T-helper 2 cell (primary cell): ENCODE measurements around the gene MAP2K3.

ENCODE experiments used
- DNase-seq, 5 experiments: peaks; one replicate each; pipeline versions ENCODE4 v3.0.0 to v3.0.0-alpha.2; 2012 to 2022
- total RNA-seq, 2 donors: gene quantifications; one replicate each; lab custom pipeline; 2026; lab: John Stamatoyannopoulos, UW

Gene MAP2K3
- total RNA-seq, result 35.0 to 93.5 reads per million in 2 donors

GRCh38 chr17:21284319-21285163 is at the start of gene MAP2K3:
Gene MAP2K3 (plus strand): TSS chr17:21284711. CDS start chr17:21284921, 210 bp downstream.
- DNase-seq, result peak; percentile 91 to 98 (median 95)

- no peak for DNase-seq
Measured at GRCh38 chr17:21235921-21236320, 48.6 kb upstream of the MAP2K3 start.

- peak in 1 of 5 experiments; percentile 36 for DNase-seq
Measured at GRCh38 chr17:21239680-21240368, 44.7 kb upstream of the MAP2K3 start.

GRCh38 chr17:21240369-21241055 is 44.0 kb upstream of the MAP2K3 start:
- no peak for DNase-seq

GRCh38 chr17:21241564-21241963 is 42.9 kb upstream of the MAP2K3 start:
- DNase-seq, result no peak

- DNase-seq, result no peak
Measured at GRCh38 chr17:21242026-21242697, 42.3 kb upstream of the MAP2K3 start.

- no peak for DNase-seq
Measured at GRCh38 chr17:21242780-21243515, 41.6 kb upstream of the MAP2K3 start.

- no peak for DNase-seq
Measured at GRCh38 chr17:21243516-21244303, 40.8 kb upstream of the MAP2K3 start.

- no peak for DNase-seq
Measured at GRCh38 chr17:21245639-21246084, 38.8 kb upstream of the MAP2K3 start.

GRCh38 chr17:21246698-21247097 is 37.8 kb upstream of the MAP2K3 start:
- DNase-seq, result no peak

GRCh38 chr17:21247552-21248258 is 36.8 kb upstream of the MAP2K3 start:
- no peak for DNase-seq

GRCh38 chr17:21248500-21248899 is 36.0 kb upstream of the MAP2K3 start:
- no peak for DNase-seq

- DNase-seq, result no peak
Measured at GRCh38 chr17:21249086-21249795, 35.3 kb upstream of the MAP2K3 start.

GRCh38 chr17:21249920-21250703 is 34.4 kb upstream of the MAP2K3 start:
- DNase-seq, result no peak

- DNase-seq, result no peak
Measured at GRCh38 chr17:21250854-21251253, 33.7 kb upstream of the MAP2K3 start.

- no peak for DNase-seq
Measured at GRCh38 chr17:21251337-21252010, 33.0 kb upstream of the MAP2K3 start.

- no peak for DNase-seq
Measured at GRCh38 chr17:21252289-21252795, 32.2 kb upstream of the MAP2K3 start.
